GM10847 (cell line): ENCODE results near the gene CLOCK.

Experiments
- POLR2A ChIP-seq: IDR thresholded peaks from 2 replicates; pipeline ENCODE4 v1.6.1; 2011; ENCODE audit not compliant: insufficient read length; ENCODE audit errors: extremely low read depth

CLOCK gene

DNA sequence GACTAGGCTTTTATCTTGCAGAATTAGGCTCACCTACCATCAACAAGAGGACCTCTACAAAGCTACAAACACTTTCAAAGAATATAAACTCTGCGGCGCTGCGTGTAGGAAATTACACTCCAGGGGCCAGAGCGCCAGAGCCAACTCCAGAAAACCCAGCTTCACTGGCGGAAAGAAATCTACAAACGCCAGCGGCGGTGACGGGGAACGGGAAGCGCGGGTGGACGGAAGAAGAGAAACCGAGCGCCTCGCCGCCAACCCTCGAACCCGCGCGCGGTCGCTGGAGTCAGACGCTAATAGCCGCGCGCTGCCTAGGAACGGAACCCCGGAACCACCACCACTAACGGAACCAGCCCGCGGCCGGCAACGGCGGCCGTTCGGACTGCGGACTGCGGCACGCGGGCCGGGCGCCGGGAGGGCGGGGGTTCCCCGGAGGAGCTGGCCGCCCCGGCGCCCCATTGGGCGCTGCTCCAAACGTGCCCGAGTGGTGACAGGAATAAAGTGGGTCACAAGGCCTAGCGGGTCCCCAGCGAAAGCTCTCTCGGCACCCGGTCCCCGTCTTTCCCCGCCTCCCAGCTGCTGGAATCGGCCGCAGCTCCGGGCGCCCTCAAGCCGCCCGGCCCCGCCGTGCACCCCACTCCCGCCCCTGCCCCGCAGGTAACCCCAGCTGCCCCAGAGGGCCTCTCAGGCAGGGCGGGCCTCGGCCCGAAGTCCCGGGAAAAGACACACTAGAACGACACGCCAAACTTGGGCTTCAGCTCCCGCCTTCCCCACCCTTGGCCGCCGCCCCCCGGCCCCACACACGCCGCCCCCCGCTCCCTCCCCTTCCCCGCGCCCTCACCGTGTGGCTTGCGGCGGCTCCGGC, 836 bp downstream of the CLOCK start:
- TF ChIP-seq POLR2A, result peak; percentile 25

DNA sequence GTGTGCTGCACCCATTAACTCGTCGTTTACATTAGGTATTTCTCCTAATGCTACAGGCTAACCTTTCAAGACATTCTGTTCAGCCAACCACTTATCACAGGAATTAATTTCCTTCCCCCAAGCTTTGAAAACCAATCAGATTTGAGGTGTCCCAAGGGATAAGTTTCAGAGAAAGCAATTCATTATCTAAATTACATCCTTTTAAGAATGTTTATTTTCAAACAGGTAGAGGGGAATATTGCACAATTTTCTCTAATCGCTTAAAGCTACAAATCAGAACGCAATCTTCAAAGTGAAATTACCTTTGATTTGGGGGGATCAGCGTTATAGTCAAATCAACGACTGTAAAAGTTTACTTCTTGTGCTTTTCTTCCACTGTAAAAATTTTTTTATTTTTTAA, 1.6 kb downstream of the CLOCK start:
- no peak for TF ChIP-seq POLR2A

DNA sequence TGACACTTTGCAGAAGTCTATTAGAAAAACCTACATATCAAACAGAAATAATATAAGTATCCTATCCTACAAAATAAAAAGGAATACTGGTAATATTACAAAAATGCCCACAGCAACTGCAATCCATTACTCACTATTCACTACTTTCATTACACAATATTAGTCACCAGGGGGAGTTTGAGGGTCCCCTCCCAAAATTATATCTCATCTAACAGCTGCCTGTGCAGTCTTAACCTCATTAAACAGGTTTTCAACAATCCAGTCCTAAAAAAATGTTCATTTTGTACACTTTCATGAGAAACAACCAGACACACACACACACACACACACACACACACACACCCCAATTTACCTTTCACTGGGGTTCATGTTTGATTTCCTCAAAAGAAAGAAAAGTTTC, 2.9 kb downstream of the CLOCK start:
- TF ChIP-seq POLR2A, result no peak

DNA sequence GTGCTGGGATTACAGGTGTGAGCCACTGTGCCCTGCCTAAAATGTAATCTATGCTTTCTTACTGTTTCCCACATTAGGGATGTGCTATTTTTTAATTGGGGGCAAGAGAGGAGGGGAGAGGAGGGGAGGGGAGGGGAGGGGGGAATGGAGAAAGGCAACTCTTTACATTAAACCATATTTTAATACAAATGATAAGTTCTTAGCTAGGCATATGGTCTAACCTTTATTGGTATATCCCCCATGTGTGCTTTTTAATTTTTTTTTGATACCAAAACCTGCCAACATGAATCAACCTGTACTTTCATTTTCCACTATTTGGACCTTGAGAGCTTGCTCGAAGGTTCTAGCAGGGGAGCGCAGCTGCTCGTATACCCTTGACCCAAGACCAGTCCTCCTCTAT, 6.4 kb downstream of the CLOCK start:
- TF ChIP-seq POLR2A, result no peak

DNA sequence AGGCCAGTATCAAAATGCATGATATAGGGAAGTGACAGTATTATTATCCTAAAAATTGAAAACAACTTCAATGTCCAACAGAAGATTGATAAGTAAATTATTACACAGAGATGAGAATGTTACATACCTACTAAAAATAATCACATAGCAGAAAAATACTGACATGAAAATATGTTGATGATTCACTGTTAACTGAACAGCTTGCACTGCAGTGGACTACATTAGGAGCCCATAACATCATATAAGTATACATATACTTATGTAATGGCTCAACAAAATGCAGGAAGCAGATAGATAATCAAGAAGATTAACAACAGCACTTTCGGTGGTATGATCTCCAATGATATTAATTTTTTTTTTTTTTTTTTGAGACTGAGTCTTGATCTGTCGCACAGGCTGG, 7.1 kb downstream of the CLOCK start:
- TF ChIP-seq POLR2A, result no peak

DNA sequence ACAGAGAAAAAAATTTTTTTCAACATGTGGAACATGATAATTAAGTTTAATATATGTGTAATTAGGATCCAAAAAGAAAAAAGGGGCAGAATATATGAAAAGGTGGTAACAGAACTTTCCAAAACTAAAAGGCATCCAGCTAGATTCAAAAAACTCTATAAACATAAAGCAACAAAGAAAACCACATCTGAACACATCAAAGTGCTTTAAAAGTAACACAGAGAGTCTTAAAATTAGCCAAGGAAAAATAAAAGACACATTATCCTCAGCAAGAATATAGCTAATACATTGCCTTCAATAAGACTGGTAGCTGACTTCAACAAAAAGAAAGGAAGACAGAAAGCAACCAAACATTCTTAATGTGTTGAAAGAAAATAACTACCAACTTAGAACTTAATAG, 8.2 kb downstream of the CLOCK start:
- TF ChIP-seq POLR2A, result no peak

DNA sequence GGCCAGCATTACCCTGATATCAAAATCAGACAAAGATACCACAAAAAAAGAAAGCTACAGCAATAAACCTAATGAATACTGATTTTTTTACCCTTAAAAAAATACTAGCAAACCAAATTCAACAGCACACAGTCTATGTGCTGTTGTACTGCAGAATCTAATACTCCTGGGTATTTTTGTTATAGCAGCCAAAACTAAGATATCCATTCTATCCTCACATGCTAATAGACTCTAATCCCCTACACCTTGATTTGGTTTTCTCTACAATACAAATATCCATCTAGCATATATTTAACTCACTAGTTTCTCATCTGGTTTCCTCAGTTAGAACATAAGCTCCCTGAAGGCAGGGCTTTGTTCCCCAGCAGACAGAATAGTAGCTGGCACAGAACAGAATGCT, 12.4 kb downstream of the CLOCK start:
- no peak for TF ChIP-seq POLR2A

DNA sequence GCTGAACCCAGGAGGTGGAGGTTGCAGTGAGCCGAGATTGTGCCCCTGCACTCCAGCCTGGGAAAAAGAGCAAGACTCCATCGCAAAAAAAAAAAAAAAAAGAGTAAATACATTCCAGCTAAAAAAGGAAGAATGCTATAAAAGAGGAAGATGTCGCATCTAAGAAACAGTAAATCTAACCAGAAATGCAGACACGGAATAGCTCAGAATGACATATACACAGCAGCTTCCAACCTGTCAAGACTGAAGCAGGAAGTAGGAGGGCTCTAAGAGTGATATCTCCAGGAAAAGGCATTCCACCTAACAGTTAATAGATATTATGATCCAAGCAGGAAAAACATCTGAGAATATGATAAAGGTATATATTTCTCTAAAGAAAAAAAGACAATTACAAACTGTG, 16.0 kb downstream of the CLOCK start:
- TF ChIP-seq POLR2A, result no peak

DNA sequence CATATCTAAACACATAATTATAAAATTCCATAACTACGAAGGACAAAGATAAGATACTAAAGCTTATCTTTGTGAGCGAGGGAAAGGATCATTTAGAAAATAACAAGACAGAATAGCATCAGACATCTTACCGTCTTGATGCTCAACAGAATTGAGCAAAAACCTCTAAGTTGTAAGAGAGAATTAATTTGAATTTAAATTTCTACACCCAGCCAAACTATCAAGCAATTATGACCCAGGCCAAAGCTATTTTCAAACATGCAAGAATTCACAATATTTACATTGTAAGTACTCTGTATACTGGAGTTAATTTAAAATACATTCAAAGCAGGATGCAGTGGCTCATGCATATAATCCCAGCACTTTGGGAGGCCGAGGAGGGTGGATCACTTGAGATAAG, 16.5 kb downstream of the CLOCK start:
- no peak for TF ChIP-seq POLR2A

DNA sequence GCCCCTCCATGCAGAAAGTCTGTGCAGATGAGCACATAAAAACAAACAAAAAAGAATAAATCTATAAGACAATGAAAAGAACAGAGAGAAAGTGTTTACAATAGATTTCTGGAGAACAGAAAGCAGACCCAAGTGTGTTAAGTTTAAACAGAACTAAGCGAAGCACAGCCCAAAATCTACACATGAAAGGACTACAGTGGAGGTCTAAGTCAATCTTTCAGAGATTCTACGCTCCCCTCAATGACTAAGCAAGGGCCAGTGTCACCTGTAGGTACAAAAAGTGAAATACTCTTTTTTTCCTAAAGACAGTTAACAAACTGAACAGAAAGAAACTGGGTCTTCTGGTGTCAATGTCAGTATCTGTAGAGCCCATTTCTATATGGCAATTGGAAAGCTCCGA, 18.2 kb downstream of the CLOCK start:
- TF ChIP-seq POLR2A, result no peak

DNA sequence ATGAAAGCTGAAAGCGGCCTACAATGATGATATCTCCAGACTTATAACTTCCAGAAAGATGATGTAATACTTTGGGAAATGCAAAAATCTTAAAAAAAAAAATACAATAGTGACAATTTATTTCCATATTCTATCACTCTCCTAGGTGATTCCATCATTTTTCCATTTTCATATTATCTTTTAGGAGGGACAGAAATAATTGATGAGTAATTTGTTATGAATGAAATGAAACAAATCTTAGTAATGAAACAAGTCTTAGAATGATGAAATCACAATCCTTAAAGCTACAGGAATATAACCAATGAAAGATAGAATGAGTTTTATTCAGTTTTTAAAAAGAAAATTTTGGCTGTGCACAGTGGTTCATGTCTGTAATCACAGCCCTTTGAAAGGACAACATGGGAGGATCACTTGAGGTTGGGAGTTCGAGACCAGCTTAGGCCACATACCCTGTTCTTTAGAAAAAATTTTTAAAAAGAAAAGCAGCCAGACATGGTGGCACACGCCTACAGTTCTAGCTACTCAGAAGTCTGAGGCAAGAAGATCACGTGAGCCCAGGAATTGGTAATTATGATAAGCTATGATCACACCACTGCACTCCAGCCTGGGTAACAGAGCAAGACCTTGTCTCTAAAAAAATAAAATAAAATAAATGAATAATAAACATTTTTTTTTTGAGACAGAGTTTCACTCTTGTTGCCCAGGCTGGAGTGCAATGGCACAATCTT, 21.7 kb downstream of the CLOCK start:
- TF ChIP-seq POLR2A, result no peak

DNA sequence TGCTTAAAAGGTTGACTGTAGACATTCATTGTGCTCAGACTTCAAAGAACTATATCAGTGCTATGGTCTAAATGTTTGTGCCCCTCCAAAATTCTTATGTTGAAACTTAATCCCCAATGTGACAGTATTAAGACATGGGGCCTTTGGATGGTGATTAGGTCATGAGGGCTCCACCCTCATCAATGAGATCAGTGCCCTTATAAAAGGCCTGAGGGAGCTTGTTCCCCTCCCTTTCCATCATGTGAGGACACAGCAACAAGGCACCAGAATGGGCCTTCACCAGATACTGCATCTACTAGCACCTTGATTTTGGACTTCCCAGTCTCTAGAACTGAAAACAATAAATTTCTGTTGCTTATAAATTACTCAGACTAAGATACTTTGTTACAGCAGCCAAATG, 28.3 kb downstream of the CLOCK start:
- no peak for TF ChIP-seq POLR2A

DNA sequence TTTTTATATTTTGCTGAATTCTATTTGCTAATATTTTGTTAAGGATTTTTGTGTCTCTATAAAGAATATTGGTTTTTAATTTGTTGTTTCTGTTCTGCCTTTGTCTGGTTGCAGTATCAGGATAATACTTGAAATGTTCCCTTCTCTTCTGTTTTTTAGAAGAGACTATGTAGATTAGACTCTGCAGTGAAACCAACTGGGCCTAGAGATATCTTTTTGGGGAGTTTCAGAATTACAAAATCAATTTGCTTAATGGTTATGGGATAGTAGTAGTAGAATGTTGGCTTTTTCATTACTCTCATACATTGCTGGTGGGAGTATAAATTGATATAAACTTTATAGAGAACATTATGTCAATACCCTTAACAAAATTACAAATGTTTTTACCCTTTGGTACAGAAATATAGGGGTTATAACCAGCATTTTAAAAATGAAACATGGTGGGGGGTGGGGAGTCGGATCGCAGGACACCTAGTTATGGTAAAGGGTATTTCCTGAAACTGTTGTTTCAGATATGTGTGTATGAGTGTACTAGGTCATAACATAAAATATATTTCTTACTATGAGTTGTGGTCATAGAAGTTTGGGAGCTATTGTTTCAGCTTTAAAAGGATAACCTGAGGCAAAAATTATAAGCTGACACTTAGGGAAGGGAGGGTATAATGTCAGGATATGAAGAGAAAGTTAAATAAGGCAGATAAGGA, 29.0 kb downstream of the CLOCK start:
- no peak for TF ChIP-seq POLR2A

DNA sequence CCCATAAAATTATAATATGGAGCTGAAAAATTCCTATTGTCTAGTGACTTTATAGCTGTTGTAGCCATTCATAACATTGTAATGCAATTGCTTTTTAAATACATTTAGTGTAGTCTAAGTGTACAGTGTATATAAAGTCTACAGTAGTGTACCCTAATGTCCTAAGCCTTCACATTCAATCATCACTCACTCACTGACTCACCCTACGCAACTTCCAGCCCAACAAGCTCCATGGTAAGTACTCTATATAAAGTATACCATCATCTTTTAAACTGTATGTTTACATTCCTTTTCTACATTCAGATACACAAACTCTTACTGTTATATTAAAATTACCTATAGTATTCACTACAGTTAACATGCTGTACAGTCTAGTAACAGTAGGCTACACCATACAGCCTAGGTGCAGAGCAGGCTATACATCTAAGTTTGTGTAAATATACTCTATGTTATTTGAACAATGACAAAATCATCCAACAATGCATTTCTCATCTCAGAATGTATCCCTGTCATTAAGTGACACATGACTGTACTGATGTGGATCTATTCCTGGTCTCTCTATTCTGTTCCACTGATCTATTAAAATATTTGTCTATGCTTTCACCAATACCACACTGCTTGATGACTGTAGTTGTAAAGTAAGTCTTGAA, 33.7 kb downstream of the CLOCK start:
- TF ChIP-seq POLR2A, result no peak

DNA sequence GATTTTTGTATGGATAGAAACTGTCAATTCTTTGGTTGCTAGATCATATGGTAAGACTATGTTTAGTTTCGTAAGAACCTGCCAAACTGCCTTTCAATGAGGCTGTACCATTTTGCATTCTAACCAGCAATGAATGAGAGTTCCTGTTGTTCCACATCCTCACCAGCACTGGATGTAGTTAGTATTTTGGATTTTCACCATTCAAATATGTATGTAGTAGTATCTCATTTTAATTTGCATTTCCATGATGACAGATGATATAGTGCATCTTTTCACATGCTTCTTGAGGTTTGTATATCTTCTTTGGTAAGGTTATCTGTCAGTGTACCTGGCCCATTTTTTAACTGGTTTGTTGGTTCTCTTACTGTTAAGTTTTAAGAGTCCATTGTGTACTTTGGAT, 34.6 kb downstream of the CLOCK start:
- TF ChIP-seq POLR2A, result no peak
